ENCODE results near the gene LRIG3.

LRIG3 gene

GRCh38 chr12:58850826-58851225 is 69.5 kb downstream of the LRIG3 start:
- DNase-seq, result no peak

GRCh38 chr12:58847901-58848600 is 72.3 kb downstream of the LRIG3 start:
- no peak for DNase-seq

DNA sequence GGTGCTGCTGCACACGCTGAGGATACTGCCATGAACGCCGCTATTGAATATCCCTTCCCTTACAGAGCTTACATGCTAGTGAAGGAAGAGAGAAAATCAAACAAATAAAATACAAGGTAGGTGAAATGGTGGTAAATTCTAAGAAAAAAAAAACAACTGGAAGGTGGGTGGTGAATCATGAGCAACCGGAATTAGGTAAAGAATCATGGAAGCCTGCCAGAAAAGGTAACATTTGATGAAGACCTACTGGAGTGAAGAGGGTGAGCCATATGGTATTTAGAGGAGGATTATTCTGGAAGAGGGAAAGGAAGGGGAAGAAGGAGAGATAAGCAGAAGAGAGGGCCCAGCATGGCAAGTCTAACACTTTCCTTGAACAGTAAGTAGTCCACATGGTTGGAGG is 76.1 kb downstream of the LRIG3 start:
- DNase-seq, result no peak

DNA sequence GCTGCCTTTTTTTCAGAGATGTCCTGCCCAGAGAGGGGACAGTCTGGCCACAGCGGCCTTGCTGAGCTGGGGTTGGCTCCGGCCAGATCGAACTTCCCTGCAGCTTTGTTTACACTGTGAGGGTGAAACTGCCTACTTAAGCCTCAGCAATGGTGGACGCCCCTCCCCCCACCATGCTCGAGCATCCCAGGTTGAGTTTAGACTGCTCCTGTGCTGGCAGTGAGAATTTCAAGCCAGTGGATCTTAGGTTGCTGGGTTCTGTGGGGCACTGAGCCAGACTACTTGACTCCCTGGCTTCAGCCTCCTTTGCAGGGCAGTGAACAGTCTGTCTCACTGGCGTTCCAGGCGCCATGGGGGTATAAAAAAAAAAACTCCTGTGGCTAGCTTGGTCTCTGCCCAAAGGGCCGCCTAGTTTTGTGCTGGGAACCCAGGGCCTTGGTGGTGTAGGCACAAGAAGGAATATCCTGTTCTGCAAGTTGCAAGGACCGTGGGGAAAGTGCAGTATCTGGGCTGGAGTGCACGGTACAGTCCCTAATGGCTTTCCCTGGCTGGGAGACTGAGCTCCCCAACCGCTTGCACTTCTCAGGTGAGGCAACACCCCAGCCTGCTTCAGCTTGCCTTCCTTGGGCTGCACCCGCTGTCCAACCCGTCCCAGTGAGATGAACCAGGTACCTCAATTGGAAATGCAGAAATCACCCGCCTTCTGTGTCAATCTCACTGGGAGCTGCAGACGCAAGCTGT is 79.1 kb downstream of the LRIG3 start:
- DNase-seq, result no peak

- DNase-seq, result no peak
Measured at GRCh38 chr12:58833853-58834252, 86.5 kb downstream of the LRIG3 start.

- no peak for DNase-seq
Measured at GRCh38 chr12:58832920-58833319, 87.4 kb downstream of the LRIG3 start.
